Endothelial cell of umbilical vein (primary cell): ENCODE results near the gene CUX1. TPM values are rescaled to one million over a fixed set of nuclear protein-coding genes. Genes with fewer than 3 reads are reported as not detected.

Experiments
- BruUV-seq: library from RNA; stranded (reverse); fragments of 400-500 nt; replicated peaks from 2 replicates; lab custom pipeline; 2021; lab: Mats Ljungman, UMichigan
- CTCF ChIA-PET: fragments of 300-600, 350-600 bp; sonication (Branson Sonifier 250); formaldehyde crosslinking; loops from one replicate; lab custom pipeline; 2021; ENCODE audit warnings: antibody characterized with exemption, inconsistent platforms; lab: Charles Lee
- POLR2A ChIA-PET: fragments of 300-600, 350-600 bp; sonication (Branson Sonifier 250); formaldehyde crosslinking; loops from one replicate; lab custom pipeline; 2021; ENCODE audit warnings: antibody characterized with exemption, inconsistent platforms; lab: Charles Lee
- DNase-seq: peaks from one replicate; pipeline ENCODE4 v3.0.0-alpha.2; 2011; ENCODE audit warnings: low read depth, low spot score
- FAIRE-seq: peaks from 2 replicates; lab custom pipeline; 2011; peaks lifted over from hg19 to GRCh38; lab: Jason Lieb, UNC
- H2AFZ ChIP-seq: 2 replicates; pipeline ENCODE4 v1.6.0; 2012; ENCODE audit warnings: low read depth, low read length, control low read depth, inconsistent platforms
- H3K27ac ChIP-seq: 2 replicates; pipeline ENCODE4 v1.5.1; 2011; ENCODE audit warnings: low read depth, mild to moderate bottlenecking, control low read depth, low read length, moderate library complexity; ENCODE audit not compliant: insufficient read depth
- H3K27me3 ChIP-seq, 2 experiments: 2 replicates each; pipeline versions ENCODE4 v1.6.0 to v1.6.1; 2011; ENCODE audit warnings: low read length in 2 of 2, mixed read lengths in 1 of 2; ENCODE audit not compliant: control insufficient read depth in 2 of 2, insufficient read depth in 2 of 2
- H3K36me3 ChIP-seq, 2 experiments: 2 replicates in 1 of 2; 3 replicates in 1 of 2; pipeline ENCODE4 v1.5.1; 2011; ENCODE audit warnings: low read length in 2 of 2, mild to moderate bottlenecking in 1 of 2, moderate library complexity in 1 of 2; ENCODE audit not compliant: control insufficient read depth in 2 of 2, insufficient read depth in 2 of 2; ENCODE audit errors: extremely low read depth in 1 of 2
- H3K4me1 ChIP-seq: 3 replicates; pipeline ENCODE4 v1.5.1; 2011; ENCODE audit warnings: mild to moderate bottlenecking, low read length; ENCODE audit not compliant: control insufficient read depth, insufficient read depth; ENCODE audit errors: extremely low read depth
- H3K4me2 ChIP-seq: 2 replicates; pipeline ENCODE4 v1.6.1; 2011; ENCODE audit warnings: low read length, control low read depth, mixed read lengths; ENCODE audit not compliant: insufficient read depth
- H3K4me3 ChIP-seq, 3 experiments: fragments of 200-600 bp in 1 of 3; sonication (generic), shearing (Covaris generic) in 1 of 3; replicated peaks in 1 of 3; 2 replicates each; pipeline ENCODE4 v1.5.1; 2011 to 2016; ENCODE audit warnings: control low read depth in 3 of 3, low read length in 3 of 3, mild to moderate bottlenecking in 2 of 3, inconsistent platforms in 1 of 3, low read depth in 1 of 3, moderate library complexity in 1 of 3; ENCODE audit not compliant: insufficient read depth in 1 of 3
- H3K79me2 ChIP-seq: 2 replicates; pipeline ENCODE4 v1.6.0; 2012; ENCODE audit warnings: low read length, inconsistent platforms; ENCODE audit not compliant: control insufficient read depth, insufficient read depth
- H3K9ac ChIP-seq: replicated peaks from 2 replicates; pipeline ENCODE3; 2011; ENCODE audit warnings: low read length, control low read depth; ENCODE audit not compliant: insufficient read depth; ENCODE audit errors: extremely low read depth
- H3K9me1 ChIP-seq: replicated peaks from 3 replicates; pipeline ENCODE4 v1.6.0; 2011; ENCODE audit warnings: mild to moderate bottlenecking, low read length; ENCODE audit not compliant: control insufficient read depth, insufficient read depth; ENCODE audit errors: extremely low read depth
- H3K9me3 ChIP-seq: replicated peaks from 2 replicates; pipeline ENCODE4 v1.5.1; 2012; ENCODE audit warnings: low read length, inconsistent platforms; ENCODE audit not compliant: control insufficient read depth, insufficient read depth
- H4K20me1 ChIP-seq: replicated peaks from 2 replicates; pipeline ENCODE3; 2011; ENCODE audit warnings: mild to moderate bottlenecking, low read length; ENCODE audit not compliant: control insufficient read depth, insufficient read depth; ENCODE audit errors: extremely low read depth
- CTCF ChIP-seq, 2 donors: IDR thresholded peaks; 1 replicate in 1 of 2; 2 replicates in 1 of 2; pipeline ENCODE4 v1.5.1; 2011; ENCODE audit warnings: low read length in 2 of 2, mild to moderate bottlenecking in 2 of 2, moderate library complexity in 2 of 2, control low read depth in 1 of 2, inconsistent platforms in 1 of 2, low read depth in 1 of 2; ENCODE audit not compliant: insufficient read depth in 1 of 2; ENCODE audit errors: extremely low read depth in 1 of 2
- EZH2 ChIP-seq: IDR thresholded peaks from 2 replicates; pipeline ENCODE4 v1.6.1; 2012; ENCODE audit warnings: borderline replicate concordance, low read depth, mild to moderate bottlenecking, moderate library complexity, low read length, inconsistent platforms; ENCODE audit not compliant: severe bottlenecking
- FOS ChIP-seq: IDR thresholded peaks from 2 replicates; pipeline ENCODE4 v1.6.1; 2011; ENCODE audit warnings: mild to moderate bottlenecking, low read length, moderate library complexity, borderline replicate concordance; ENCODE audit not compliant: insufficient read depth
- GATA2 ChIP-seq: IDR thresholded peaks from 2 replicates; pipeline ENCODE4 v1.7.0; 2011; ENCODE audit warnings: low read depth, mild to moderate bottlenecking, moderate library complexity, mixed read lengths, low read length; ENCODE audit not compliant: insufficient read length, insufficient read depth
- JUN ChIP-seq: IDR thresholded peaks from 2 replicates; pipeline ENCODE4 v1.6.1; 2011; ENCODE audit warnings: borderline replicate concordance, low read depth; ENCODE audit not compliant: insufficient read length, insufficient read depth
- MAX ChIP-seq: IDR thresholded peaks from 2 replicates; pipeline ENCODE4 v1.6.1; 2011; ENCODE audit not compliant: insufficient read depth, insufficient read length
- MYC ChIP-seq: IDR thresholded peaks from one replicate; pipeline ENCODE4 v1.6.1; 2011; ENCODE audit warnings: mild to moderate bottlenecking, low read depth, low read length
- POLR2A ChIP-seq: IDR thresholded peaks from 2 replicates; pipeline ENCODE4 v1.6.1; 2012; ENCODE audit warnings: low read depth, mild to moderate bottlenecking, control low read depth, low read length
- POLR2AphosphoS5 ChIP-seq: IDR thresholded peaks from 2 replicates; pipeline ENCODE4 v1.6.1; 2012; ENCODE audit warnings: low read depth, mild to moderate bottlenecking, control low read depth, low read length, moderate library complexity; ENCODE audit not compliant: insufficient read depth
- dilution Hi-C: fragments of 300-500 bp; cut with MboI; formaldehyde crosslinking; loops from one replicate; pipeline ENCODE4 v1.15.0; 2019; ENCODE audit warnings: low sequenced_read_pairs; ENCODE audit not compliant: extremely low pct_ligation_motif_present
- intact Hi-C: fragments of 100-400 bp; cut with micrococcal nuclease; formaldehyde crosslinking; loops from one replicate; pipeline ENCODE4 v1.10.0; 2022
- polyA plus RNA-seq, 4 experiments: library from polyadenylated mRNA; depleted of rRNA in 3 of 4; stranded (reverse) in 3 of 4; unstranded in 1 of 4; fragments of >200 nt; gene quantifications; 2 replicates each; pipeline versions ENCODE4 v1.2.1 to v1.2.3, GENCODE V29; 2011 to 2012; ENCODE audit warnings: missing spikeins in 1 of 4
- total RNA-seq: library from RNA; stranded (reverse); gene quantifications from 2 replicates; pipeline ENCODE4 v1.2.3, GENCODE V29; 2021

The CUX1 gene
- total and polyA plus RNA-seq, 2 donors (not counting 3 experiments of a cell fraction or from before 2014, with no cell fraction given): 13.8 to 49.8 TPM

- Histone ChIP-seq H3K27me3 (no peaks in the 10 kb centered on the region), H3K79me2 (no peaks in the 10 kb centered on the region), H3K9ac (no peak overlapping the region), H2AFZ (no peak overlapping the region), H3K4me3 (no peak overlapping the region), H3K36me3 (no peaks in the 10 kb centered on the region), H3K9me1 (no peaks in the 10 kb centered on the region), H3K4me2 (no peak overlapping the region), H4K20me1 (no peaks in the 10 kb centered on the region), H3K27ac (no peak overlapping the region), H3K9me3 (no peaks in the 10 kb centered on the region), H3K4me1 (no peaks in the 10 kb centered on the region)
- ChIA-PET POLR2A (interaction anchor here (0.8 kb wide), 1 partner anchor 11 kb away, joined by 3 read pairs; no protein-coding TSS in a partner anchor), CTCF (interaction anchor here (0.7 to 1.0 kb wide), 3 partner anchors 13 to 83 kb away, joined by 3 to 4 read pairs (median 3); no protein-coding TSS in a partner anchor)
- intact Hi-C loops: no loop called here
- DNase-seq: no peak
- TF ChIP-seq FOS (no peak), CTCF (IDR thresholded peaks at IDR 0.05; ENCODE audit: extremely low read depth in 1 of 2, insufficient read depth in 1 of 2, low read depth in 1 of 2, low read length in 2 of 2) (no peak), EZH2 (no peak), GATA2 (no peak), POLR2AphosphoS5 (no peak), MYC (no peak), JUN (no peak), POLR2A (no peak), MAX (no peak)
- no TSS peak for BruUV-seq
- dilution Hi-C loops: no loop called here
- FAIRE-seq: no peak
These were observed 276.3 kb downstream of the CUX1 start for GRCh38 chr7:102093599-102094315.
